ENCODE measurements around the gene CDK5R1.

GRCh38 chr17:32444301-32445073 lies 42.3 kb upstream of the CDK5R1 start, which contains the start of gene PSMD11:
- TF ChIP-seq, protein P1, sequence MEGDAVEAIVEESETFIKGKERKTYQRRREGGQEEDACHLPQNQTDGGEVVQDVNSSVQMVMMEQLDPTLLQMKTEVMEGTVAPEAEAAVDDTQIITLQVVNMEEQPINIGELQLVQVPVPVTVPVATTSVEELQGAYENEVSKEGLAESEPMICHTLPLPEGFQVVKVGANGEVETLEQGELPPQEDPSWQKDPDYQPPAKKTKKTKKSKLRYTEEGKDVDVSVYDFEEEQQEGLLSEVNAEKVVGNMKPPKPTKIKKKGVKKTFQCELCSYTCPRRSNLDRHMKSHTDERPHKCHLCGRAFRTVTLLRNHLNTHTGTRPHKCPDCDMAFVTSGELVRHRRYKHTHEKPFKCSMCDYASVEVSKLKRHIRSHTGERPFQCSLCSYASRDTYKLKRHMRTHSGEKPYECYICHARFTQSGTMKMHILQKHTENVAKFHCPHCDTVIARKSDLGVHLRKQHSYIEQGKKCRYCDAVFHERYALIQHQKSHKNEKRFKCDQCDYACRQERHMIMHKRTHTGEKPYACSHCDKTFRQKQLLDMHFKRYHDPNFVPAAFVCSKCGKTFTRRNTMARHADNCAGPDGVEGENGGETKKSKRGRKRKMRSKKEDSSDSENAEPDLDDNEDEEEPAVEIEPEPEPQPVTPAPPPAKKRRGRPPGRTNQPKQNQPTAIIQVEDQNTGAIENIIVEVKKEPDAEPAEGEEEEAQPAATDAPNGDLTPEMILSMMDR (conservative IDR thresholded peaks at IDR 0.05 in 1 of 2, IDR thresholded peaks at IDR 0.05 in 1 of 2; ENCODE audit: low read depth in 1 of 2, low read length in 2 of 2) = peak; percentile 70 to 77
- TF ChIP-seq EZH2 (IDR thresholded peaks at IDR 0.05; ENCODE audit: low read length, missing control alignments) = no peak

Measured in fibroblast of lung (primary cell).